Superior temporal gyrus (tissue), 1 donor: ENCODE measurements around the gene HYPK.
"Not testable (repeated sequence)": the region's sequence is repeated elsewhere in the genome, so short reads cannot be mapped to it uniquely, and the experiment has no call there.

Experiments used
- DNase-seq: peaks from one replicate; pipeline ENCODE4 v3.0.0-alpha.2; 2016; ENCODE audit errors: extremely low spot score

The HYPK gene

GRCh38 chr15:43795997-43796396 lies 4.4 kb upstream of the HYPK start:
- DNase-seq = no peak

GRCh38 chr15:43796566-43796965 lies 3.8 kb upstream of the HYPK start:
- DNase-seq = no peak

GRCh38 chr15:43799209-43799944 lies 1.0 kb upstream of the HYPK start:
- no peak for DNase-seq

- no peak for DNase-seq
Measured at GRCh38 chr15:43799945-43800285, 484 bp upstream of the HYPK start, which contains the start of gene SERINC4. Gene SERINC4 (minus strand): TSS chr15:43800220. CDS start chr15:43799986, 234 bp downstream.

GRCh38 chr15:43802676-43803075 lies 2.3 kb downstream of the HYPK start:
- DNase-seq = not testable (repeated sequence)

GRCh38 chr15:43808435-43808950 lies 8.1 kb downstream of the HYPK start:
- DNase-seq = no peak

GRCh38 chr15:43808960-43809678 lies 8.7 kb downstream of the HYPK start:
- DNase-seq = no peak

GRCh38 chr15:43815064-43815463 lies 14.7 kb downstream of the HYPK start:
- DNase-seq = not testable (repeated sequence)

- DNase-seq = no peak
Measured at GRCh38 chr15:43821505-43821904, 21.1 kb downstream of the HYPK start.

GRCh38 chr15:43824302-43825246 lies 24.2 kb downstream of the HYPK start, which contains the start of gene MFAP1:
Gene MFAP1 (minus strand): TSS chr15:43824690. CDS start chr15:43824569, 121 bp downstream.
- DNase-seq = peak; percentile 100

- DNase-seq = not testable (repeated sequence)
Measured at GRCh38 chr15:43825305-43825704, 24.9 kb downstream of the HYPK start.

- no peak for DNase-seq
Measured at GRCh38 chr15:43826029-43826507, 25.7 kb downstream of the HYPK start.

GRCh38 chr15:43826508-43827341 lies 26.3 kb downstream of the HYPK start, which contains the start of gene WDR76:
Gene WDR76 (plus strand): TSS chr15:43827002. CDS start chr15:43827033, 31 bp downstream.
- DNase-seq = peak; percentile 42

- no peak for DNase-seq
Measured at GRCh38 chr15:43828061-43828657, 27.8 kb downstream of the HYPK start.

GRCh38 chr15:43829951-43830540 lies 29.6 kb downstream of the HYPK start:
- not testable (repeated sequence) for DNase-seq

GRCh38 chr15:43830691-43831275 lies 30.4 kb downstream of the HYPK start:
- DNase-seq = not testable (repeated sequence)

GRCh38 chr15:43831519-43832052 lies 31.2 kb downstream of the HYPK start:
- not testable (repeated sequence) for DNase-seq

- DNase-seq = not testable (repeated sequence)
Measured at GRCh38 chr15:43832485-43832884, 32.1 kb downstream of the HYPK start.

GRCh38 chr15:43845421-43845820 lies 45.0 kb downstream of the HYPK start:
- no peak for DNase-seq
